Heart right ventricle (tissue), 16 donors: ENCODE data around the gene MINDY4. TPM values are rescaled to one million over a fixed set of nuclear protein-coding genes. Genes with fewer than 3 reads are reported as not detected.
"Not testable (repeated sequence)": the region's sequence is repeated elsewhere in the genome, so short reads cannot be mapped to it uniquely, and the experiment has no call there.

ENCODE experiments used
- ATAC-seq, 8 donors: fragments of 200-7000 bp; cut with Tn5 transposase; one replicate each; pipeline ENCODE4 v1.9.1; 2020; ENCODE audit warnings: mild to moderate bottlenecking in 8 of 8, moderate library complexity in 8 of 8, moderate number of reproducible peaks in 1 of 8
- DNase-seq, 2 donors: peaks; one replicate each; pipeline ENCODE4 v3.0.0-alpha.2; 2020
- H3K27ac ChIP-seq, 10 donors: fragments of 200-600 bp; sonication (generic) in 2 of 10; one replicate each; pipeline versions ENCODE4 v1.5.0 to v1.8.0; 2020 to 2022; ENCODE audit warnings: mild to moderate bottlenecking in 3 of 10
- H3K27me3 ChIP-seq, 7 donors: fragments of 200-600 bp; one replicate each; pipeline ENCODE4 v1.8.0; 2021 to 2022; ENCODE audit warnings: mild to moderate bottlenecking in 2 of 7
- H3K36me3 ChIP-seq, 9 donors: fragments of 200-600 bp; sonication (generic) in 1 of 9; one replicate each; pipeline versions ENCODE4 v1.5.0 to v1.8.0; 2020 to 2022; ENCODE audit warnings: mild to moderate bottlenecking in 2 of 9
- H3K4me1 ChIP-seq, 9 donors: fragments of 200-600 bp; sonication (generic) in 1 of 9; one replicate each; pipeline versions ENCODE4 v1.5.0 to v1.8.0; 2020 to 2022; ENCODE audit warnings: mild to moderate bottlenecking in 4 of 9
- H3K4me3 ChIP-seq, 10 donors: fragments of 200-600 bp; sonication (generic) in 2 of 10; one replicate each; pipeline versions ENCODE4 v1.5.0 to v1.8.0; 2020 to 2022; ENCODE audit warnings: mild to moderate bottlenecking in 7 of 10, moderate library complexity in 2 of 10
- H3K9me3 ChIP-seq, 11 donors: fragments of 200-600 bp in 10 of 11; sonication (generic) in 2 of 11; one replicate each; pipeline versions ENCODE4 v1.5.0 to v1.8.0; 2013 to 2022; ENCODE audit warnings: mild to moderate bottlenecking in 2 of 11, control low read depth in 1 of 11, moderate library complexity in 1 of 11
- WGBS, 2 donors: extraction: QIAGEN DNeasy Blood & Tissue Kit; methylation state at CpG; one replicate each; pipeline ENCODE4 v1.1.7; 2013; ENCODE audit warnings: inconsistent platforms in 1 of 2; 5-methylcytosine and 5-hydroxymethylcytosine counted together
- intact Hi-C, 10 donors: fragments of 100-400 bp; cut with DNase I; formaldehyde crosslinking; loops; one replicate each; pipeline versions ENCODE4 v1.11.1 to v1.14.2; 2022
- polyA plus RNA-seq, 2 donors: library from polyadenylated mRNA; stranded (reverse); fragments of 200-250 nt; gene quantifications; one replicate each; pipeline ENCODE4 v1.2.3, GENCODE V29; 2013
- total RNA-seq, 10 donors: library from RNA; stranded (reverse); fragmentation: NEBNext Ultra II Directional in 3 of 10; extraction: Animal tissue kit (Norgen Biotek cat#: 25700) in 3 of 10; gene quantifications; one replicate each; pipeline versions ENCODE4 v1.2.1 to v1.2.4, GENCODE V29; 2021 to 2023
- TF ChIP-seq, protein P1 (sequence below), 9 donors: fragments of 200-600 bp; sonication (generic) in 2 of 9; IDR thresholded peaks; one replicate each; pipeline versions ENCODE4 v1.5.0 to v1.8.0; 2021 to 2022; ENCODE audit warnings: antibody characterized with exemption in 9 of 9, mild to moderate bottlenecking in 5 of 9, moderate library complexity in 1 of 9
- donor health status: Arrhythmogenic right ventricular cardiomyopathy.
- donor health status: ischemic (EF 13 %, LVEDD 7.1; RV severe dilation, severe dysfunction).
- donor health status: healthy with polysubstance abuse.
- donor health status: DM: no; HTN: yes; CAD: no.
- donor health status: DM: no; HTN: no; CAD: no.
- donor health status: ischemic (EF 25% LVEDD 6.9; RV normal size, moderate dysfunction).
- donor health status: ischemic (EF 25% LVEDD 5.7; RV mildly dilated, moderate dysfunction).
- donor health status: healthy.
- donor health status: DM: yes; HTN: yes; CAD: no.
- donor health status: Ischemic cardiomyopathy.
- donor health status: ischemic (EF 35%, LVEDD 5.7; RV mildly dilated, moderate dysfunction).
- donor health status: nonischemic (EF 11% LVEDD 7.7; RV severe dilation, severe dysfunction).
- donor health status: DM: yes; HTN: yes; CAD: no.
- donor health status: PGD.
- donor health status: ischemic (EF 29% LVEDD 5.4; RV normal size, mild dysfunction).
- donor health status: nonischemic (EF 23%, LVEDD 6.1; RV moderate dilation, normal function).

Gene MINDY4
- total and polyA plus RNA-seq, 12 donors = 1.9 to 5.4 (median 2.8) TPM

DNA sequence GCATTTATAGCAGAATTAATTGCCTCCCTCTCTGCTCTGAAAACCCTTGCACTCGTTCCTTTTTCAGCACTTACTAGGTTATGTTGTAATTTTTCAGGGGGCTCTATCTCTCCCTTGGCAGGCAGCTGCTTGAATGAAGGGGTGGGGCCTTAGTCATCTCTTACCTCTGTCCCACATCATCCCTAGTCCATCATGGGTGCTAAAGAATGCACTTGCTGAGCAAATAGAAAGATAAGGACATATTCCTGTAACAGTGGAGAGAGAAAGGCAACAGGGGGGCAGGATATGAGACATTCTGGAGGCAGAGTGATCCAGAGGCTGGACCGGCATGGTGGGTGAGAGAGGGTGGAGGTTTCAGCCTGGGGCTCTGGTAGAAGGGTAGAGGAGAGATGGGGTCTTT lies 60.0 kb downstream of the MINDY4 start:
- no peak for DNase-seq
- intact Hi-C loops = no loop called here
- TF ChIP-seq, protein P1, sequence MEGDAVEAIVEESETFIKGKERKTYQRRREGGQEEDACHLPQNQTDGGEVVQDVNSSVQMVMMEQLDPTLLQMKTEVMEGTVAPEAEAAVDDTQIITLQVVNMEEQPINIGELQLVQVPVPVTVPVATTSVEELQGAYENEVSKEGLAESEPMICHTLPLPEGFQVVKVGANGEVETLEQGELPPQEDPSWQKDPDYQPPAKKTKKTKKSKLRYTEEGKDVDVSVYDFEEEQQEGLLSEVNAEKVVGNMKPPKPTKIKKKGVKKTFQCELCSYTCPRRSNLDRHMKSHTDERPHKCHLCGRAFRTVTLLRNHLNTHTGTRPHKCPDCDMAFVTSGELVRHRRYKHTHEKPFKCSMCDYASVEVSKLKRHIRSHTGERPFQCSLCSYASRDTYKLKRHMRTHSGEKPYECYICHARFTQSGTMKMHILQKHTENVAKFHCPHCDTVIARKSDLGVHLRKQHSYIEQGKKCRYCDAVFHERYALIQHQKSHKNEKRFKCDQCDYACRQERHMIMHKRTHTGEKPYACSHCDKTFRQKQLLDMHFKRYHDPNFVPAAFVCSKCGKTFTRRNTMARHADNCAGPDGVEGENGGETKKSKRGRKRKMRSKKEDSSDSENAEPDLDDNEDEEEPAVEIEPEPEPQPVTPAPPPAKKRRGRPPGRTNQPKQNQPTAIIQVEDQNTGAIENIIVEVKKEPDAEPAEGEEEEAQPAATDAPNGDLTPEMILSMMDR (IDR thresholded peaks at IDR 0.05) = no peak
- no peak overlapping the region for H3K27ac ChIP-seq
- H3K9me3 ChIP-seq = peaks cover 0 to 31% (median 0%) of the 10 kb centered on the region in 11 donors
- no peak for ATAC-seq
- H3K4me1 ChIP-seq = no peaks in the 10 kb centered on the region
- no peak overlapping the region for H3K4me3 ChIP-seq
- H3K36me3 ChIP-seq = peaks cover 0 to 25% (median 0%) of the 10 kb centered on the region in 9 donors
- WGBS, 2 donors = 83 to 86% methylated on average over 2 of the region's 2 CpGs
- H3K27me3 ChIP-seq = no peaks in the 10 kb centered on the region

DNA sequence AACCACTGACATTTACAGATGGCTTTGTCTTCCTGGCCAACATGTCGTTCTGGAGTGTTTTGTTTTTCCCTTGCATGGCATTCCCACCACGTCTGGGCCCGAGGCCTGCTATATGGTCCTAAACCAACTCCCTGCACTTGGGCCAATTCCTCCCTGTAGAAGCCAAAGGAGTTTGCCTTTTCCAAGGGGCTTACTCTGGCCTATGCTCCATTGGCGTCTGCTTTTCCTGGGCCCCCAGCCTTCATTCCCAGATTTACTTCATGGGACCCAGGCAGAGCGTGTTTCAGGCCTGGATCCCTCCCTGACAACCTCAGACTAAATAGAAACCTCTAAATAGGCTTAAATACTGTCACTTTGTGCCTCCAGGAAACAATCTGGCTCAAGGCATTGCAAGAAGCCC lies 60.7 kb downstream of the MINDY4 start:
- no peaks in the 10 kb centered on the region for H3K4me1 ChIP-seq
- intact Hi-C loops = no loop called here
- DNase-seq (no peak), ATAC-seq (no peak)
- H3K4me3 ChIP-seq = no peak overlapping the region
- TF ChIP-seq, protein P1 (IDR thresholded peaks at IDR 0.05) = no peak
- peaks cover 0 to 32% (median 0%) of the 10 kb centered on the region in 9 donors for H3K36me3 ChIP-seq
- H3K9me3 ChIP-seq = peaks cover 0 to 31% (median 0%) of the 10 kb centered on the region in 11 donors
- no peak overlapping the region for H3K27ac ChIP-seq
- 94% methylated on average over 5 of the region's 5 CpGs for WGBS, 2 donors
- no peaks in the 10 kb centered on the region for H3K27me3 ChIP-seq

DNA sequence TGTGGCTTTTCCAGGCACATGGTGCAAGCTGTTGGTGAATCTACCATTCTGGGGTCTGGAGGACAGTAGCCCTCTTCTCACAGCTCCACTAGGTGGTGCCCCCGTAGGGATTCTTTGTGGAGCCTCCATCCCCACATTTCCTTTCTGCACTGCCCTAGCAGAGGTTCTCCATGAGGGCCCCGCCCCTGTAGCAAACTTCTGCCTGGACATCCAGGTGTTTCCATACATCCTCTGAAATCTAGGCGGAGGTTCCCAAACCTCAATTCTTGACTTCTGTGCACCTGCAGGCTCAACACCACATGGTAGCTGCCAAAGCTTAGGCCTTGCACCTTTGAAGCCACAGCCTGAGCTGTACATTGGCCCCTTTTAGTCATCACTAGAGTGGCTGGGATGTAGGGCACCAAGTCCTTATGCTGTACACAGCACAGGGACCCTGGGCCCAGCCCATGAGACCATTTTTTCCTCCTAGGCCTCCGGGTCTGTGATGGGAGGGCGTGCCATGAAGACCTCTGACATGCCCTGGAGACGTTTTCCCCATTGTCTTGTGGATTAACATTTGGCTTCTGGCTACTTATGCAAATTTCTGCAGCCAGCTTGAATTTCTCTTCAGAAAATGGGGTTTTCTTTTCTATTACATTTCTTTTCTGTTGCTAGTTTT lies 62.9 kb downstream of the MINDY4 start:
- Histone ChIP-seq H3K9me3 (peaks cover 0 to 31% (median 0%) of the 10 kb centered on the region in 11 donors), H3K36me3 (peaks cover 0 to 37% (median 0%) of the 10 kb centered on the region in 9 donors)
- DNase-seq, ATAC-seq, H3K4me1 ChIP-seq, H3K27me3 ChIP-seq, intact Hi-C loops, H3K4me3 ChIP-seq, H3K27ac ChIP-seq: not testable (repeated sequence)
- 85 to 93% methylated on average over 6 of the region's 6 CpGs for WGBS, 2 donors

DNA sequence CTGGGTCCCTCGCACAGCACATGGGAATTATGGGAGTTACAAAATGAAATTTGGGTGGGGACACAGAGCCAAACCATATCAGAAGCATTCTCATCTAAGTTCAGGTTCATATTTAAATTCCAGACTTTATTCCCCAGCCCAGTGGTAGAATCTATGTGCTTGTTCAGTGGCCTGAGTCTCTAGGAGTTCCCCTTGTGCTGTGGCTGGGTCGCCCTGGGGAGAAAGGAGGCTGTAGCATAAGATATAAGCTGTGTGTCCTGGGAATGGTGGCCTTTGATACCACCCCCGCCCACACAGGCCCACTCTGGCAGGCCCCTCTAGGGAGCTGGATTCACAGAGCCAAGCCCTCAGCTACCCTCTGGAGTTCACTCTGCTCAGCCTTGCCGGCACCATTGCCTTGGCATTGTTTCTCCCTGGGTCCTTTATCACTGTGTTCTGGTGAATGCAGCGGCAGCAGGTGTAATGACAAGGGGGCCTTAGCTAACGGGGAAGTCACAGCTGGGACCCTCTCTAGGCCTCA lies 64.2 kb downstream of the MINDY4 start:
- H3K27me3 ChIP-seq = no peaks in the 10 kb centered on the region
- TF ChIP-seq, protein P1 (IDR thresholded peaks at IDR 0.05) = no peak
- H3K4me3 ChIP-seq = no peak overlapping the region
- intact Hi-C loops = no loop called here
- H3K36me3 ChIP-seq = peaks cover 0 to 44% (median 0%) of the 10 kb centered on the region in 9 donors
- peaks cover 0 to 27% (median 0%) of the 10 kb centered on the region in 11 donors for H3K9me3 ChIP-seq
- no peak for ATAC-seq
- H3K27ac ChIP-seq = no peak overlapping the region
- peaks cover 0 to 6% (median 3%) of the 10 kb centered on the region in 9 donors for H3K4me1 ChIP-seq
- WGBS, 2 donors = 97% methylated on average over 6 of the region's 6 CpGs
- DNase-seq = no peak

DNA sequence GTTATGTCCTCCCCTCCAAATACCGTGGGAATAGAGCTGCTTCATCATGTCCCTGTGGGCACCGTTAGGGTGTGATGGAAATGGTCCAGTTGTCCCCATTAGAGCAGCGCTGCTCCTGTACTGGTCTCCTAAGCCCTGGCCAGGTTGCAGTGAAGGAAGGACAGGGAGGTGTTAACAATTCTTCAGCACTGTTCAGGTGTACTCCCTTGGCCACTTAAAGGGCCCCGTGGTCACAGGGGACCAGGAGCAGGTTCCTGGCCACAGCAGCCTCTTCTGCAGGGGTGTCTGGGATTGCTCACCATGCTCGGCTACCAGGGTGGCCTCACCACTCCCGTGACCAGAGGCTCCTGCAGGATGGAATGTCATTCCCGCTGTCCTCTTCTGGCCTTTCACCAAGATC lies 65.8 kb downstream of the MINDY4 start:
- intact Hi-C loops = loop anchor here in 1 of 10 donors (1.0 kb wide), 1 partner anchor 25 kb away; no protein-coding TSS in a partner anchor
- H3K9me3 ChIP-seq = peaks cover 0 to 23% (median 0%) of the 10 kb centered on the region in 11 donors
- H3K27me3 ChIP-seq = no peaks in the 10 kb centered on the region
- no peak for ATAC-seq
- H3K4me1 ChIP-seq = peaks cover 0 to 17% (median 13%) of the 10 kb centered on the region in 9 donors
- H3K4me3 ChIP-seq = no peak overlapping the region
- no peak for DNase-seq
- TF ChIP-seq, protein P1 (IDR thresholded peaks at IDR 0.05) = no peak
- WGBS, 2 donors = 61 to 67% methylated on average over 7 of the region's 7 CpGs
- H3K36me3 ChIP-seq = peaks cover 0 to 41% (median 0%) of the 10 kb centered on the region in 9 donors
- no peak overlapping the region for H3K27ac ChIP-seq
